Glutamatergic neuron (in vitro differentiated cells): Measurements from ENCODE around the gene PNKD. TPM values are rescaled to one million over a fixed set of nuclear protein-coding genes. Genes with fewer than 3 reads are reported as not detected.
A peak's percentile ranks its signal among the peaks of the same experiment; 100 is the strongest.

Source experiments
- DNase-seq: peaks from one replicate; pipeline ENCODE4 v3.0.0; 2022
- H3K27ac Mint-ChIP-seq: one replicate; pipeline ENCODE4 v1.8.0; 2020; ENCODE audit warnings: mild to moderate bottlenecking, mixed read lengths, inconsistent platforms; ENCODE audit not compliant: unreplicated experiment
- H3K27me3 Mint-ChIP-seq: one replicate; pipeline ENCODE4 v1.8.0; 2020; ENCODE audit warnings: mild to moderate bottlenecking, moderate library complexity, mixed read lengths, inconsistent platforms; ENCODE audit not compliant: unreplicated experiment
- H3K36me3 Mint-ChIP-seq: one replicate; pipeline ENCODE4 v1.8.0; 2020; ENCODE audit warnings: mild to moderate bottlenecking, mixed read lengths, inconsistent platforms; ENCODE audit not compliant: unreplicated experiment
- H3K4me1 Mint-ChIP-seq: one replicate; pipeline ENCODE4 v1.8.0; 2020; ENCODE audit warnings: mild to moderate bottlenecking, low read depth, mixed read lengths, inconsistent platforms; ENCODE audit not compliant: unreplicated experiment
- H3K4me3 Mint-ChIP-seq: one replicate; pipeline ENCODE4 v1.8.0; 2020; ENCODE audit warnings: mild to moderate bottlenecking, mixed read lengths, inconsistent platforms; ENCODE audit not compliant: unreplicated experiment
- H3K9me3 Mint-ChIP-seq: one replicate; pipeline ENCODE4 v1.8.0; 2020; ENCODE audit warnings: mild to moderate bottlenecking, moderate library complexity, mixed read lengths, inconsistent platforms; ENCODE audit not compliant: unreplicated experiment
- CTCF ChIP-seq: fragments of 200-600 bp; sonication (generic); IDR thresholded peaks from one replicate; pipeline ENCODE4 v1.5.0; 2021; ENCODE audit not compliant: partially characterized antibody, unreplicated experiment
- total RNA-seq: library from RNA; stranded (reverse); fragmentation: NEBNext Ultra II Directional; extraction: Animal tissue kit (Norgen Biotek cat#: 25700); gene quantifications from one replicate; pipeline ENCODE4 v1.2.1, GENCODE V29; 2021; ENCODE audit not compliant: unreplicated experiment

The PNKD gene
- total RNA-seq, 1 donor from 2014 or later = 44.2 TPM

DNA sequence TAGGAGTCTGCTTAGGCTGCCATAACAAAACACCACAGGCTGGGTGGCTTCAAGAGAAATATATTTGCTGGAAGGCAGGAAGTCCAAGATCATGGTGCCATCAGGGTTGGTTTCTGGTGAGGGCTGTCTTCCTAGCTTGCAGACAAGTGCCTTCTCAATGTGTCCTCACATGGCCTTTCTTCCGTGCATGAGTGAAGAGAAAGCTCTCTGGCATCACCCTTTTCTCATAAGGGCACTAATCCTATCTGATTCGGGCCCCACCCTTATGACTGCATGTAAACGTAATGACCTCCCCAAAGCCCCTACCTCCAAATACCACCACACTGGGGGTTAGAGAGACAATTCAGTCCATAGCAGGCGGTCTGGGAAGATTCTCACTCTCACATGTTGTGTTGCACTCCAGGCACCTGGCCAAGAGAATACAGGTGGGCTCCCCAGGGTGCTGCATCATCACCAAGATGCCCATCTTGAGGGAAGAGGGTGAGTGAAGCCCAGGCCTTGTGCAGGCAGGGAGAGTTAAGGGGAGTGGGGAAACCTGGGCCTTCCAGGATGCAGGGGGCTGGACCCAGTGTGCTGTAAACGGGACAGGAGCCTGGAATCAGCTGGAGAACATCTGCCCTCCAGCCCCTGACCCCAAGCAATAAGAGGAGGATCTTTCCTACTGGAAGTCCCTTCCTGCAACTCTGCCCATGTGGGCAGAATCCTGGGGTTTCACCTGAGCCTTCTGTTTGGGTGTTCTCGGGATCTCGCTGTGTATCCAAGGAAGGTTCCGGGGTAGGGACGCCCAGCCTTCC lies 96.5 kb downstream of the PNKD start:
- peak overlapping the region; percentile 69 for H3K4me3 Mint-ChIP-seq
- no peak for TF ChIP-seq CTCF
- peaks cover 3% of the 10 kb centered on the region for H3K27me3 Mint-ChIP-seq
- H3K9me3 Mint-ChIP-seq = no peaks in the 10 kb centered on the region
- H3K27ac Mint-ChIP-seq = no peak overlapping the region
- peaks cover 3% of the 10 kb centered on the region for H3K4me1 Mint-ChIP-seq
- no peaks in the 10 kb centered on the region for H3K36me3 Mint-ChIP-seq
- DNase-seq = no peak

- Mint-ChIP-seq H3K4me1 (peaks cover 3% of the 10 kb centered on the region), H3K27ac (peak overlapping the region; percentile 28), H3K36me3 (no peaks in the 10 kb centered on the region), H3K4me3 (peak overlapping the region; percentile 69), H3K9me3 (no peaks in the 10 kb centered on the region), H3K27me3 (peaks cover 3% of the 10 kb centered on the region)
- TF ChIP-seq CTCF = no peak
- peak; percentile 78 for DNase-seq
Observed at GRCh38 chr2:218367415-218368149, 97.3 kb downstream of the PNKD start.

DNA sequence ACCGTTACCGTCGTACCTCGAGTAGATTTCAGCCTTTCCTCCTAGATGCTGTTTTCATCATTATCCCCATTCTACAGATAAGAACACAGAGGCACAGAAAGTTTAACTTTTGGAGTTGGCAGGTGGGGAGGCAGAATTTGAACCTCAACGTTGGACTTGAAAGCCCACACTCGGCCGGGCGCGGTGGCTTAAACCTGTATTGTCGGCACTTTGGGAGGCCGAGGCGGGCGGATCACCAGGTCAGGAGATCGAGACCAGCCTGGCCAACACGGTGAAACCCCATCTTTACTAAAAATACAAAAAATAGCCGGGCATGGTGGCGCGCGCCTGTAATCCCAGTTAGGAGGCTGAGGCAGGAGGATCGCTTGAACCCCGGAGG lies 97.8 kb downstream of the PNKD start:
- Mint-ChIP-seq H3K4me1 (peaks cover 3% of the 10 kb centered on the region), H3K27ac (peak overlapping the region; percentile 28), H3K27me3 (peaks cover 3% of the 10 kb centered on the region), H3K9me3 (no peaks in the 10 kb centered on the region), H3K36me3 (no peaks in the 10 kb centered on the region), H3K4me3 (peak overlapping the region; percentile 52)
- DNase-seq = no peak
- TF ChIP-seq CTCF = no peak

- no peaks in the 10 kb centered on the region for H3K9me3 Mint-ChIP-seq
- no peak for DNase-seq
- no peak for TF ChIP-seq CTCF
- peaks cover 3% of the 10 kb centered on the region for H3K27me3 Mint-ChIP-seq
- no peak overlapping the region for H3K27ac Mint-ChIP-seq
- no peaks in the 10 kb centered on the region for H3K36me3 Mint-ChIP-seq
- H3K4me3 Mint-ChIP-seq = peak overlapping the region; percentile 32
- peaks cover 3% of the 10 kb centered on the region for H3K4me1 Mint-ChIP-seq
Observed at GRCh38 chr2:218368621-218369153, 98.4 kb downstream of the PNKD start.

GRCh38 chr2:218369330-218369729 lies 99.0 kb downstream of the PNKD start:
- no peak for TF ChIP-seq CTCF
- no peak for DNase-seq
- Mint-ChIP-seq H3K27ac (no peak overlapping the region), H3K27me3 (peaks cover 3% of the 10 kb centered on the region), H3K9me3 (no peaks in the 10 kb centered on the region), H3K36me3 (no peaks in the 10 kb centered on the region), H3K4me1 (peaks cover 3% of the 10 kb centered on the region), H3K4me3 (no peak overlapping the region)
